Left ventricle myocardium superior (tissue), 1 donor: ENCODE data around the gene PNLIPRP3. TPM values are rescaled to one million over a fixed set of nuclear protein-coding genes. Genes with fewer than 3 reads are reported as not detected.

Experiments used
- ATAC-seq: fragments of 200-7000 bp; cut with Tn5 transposase; one replicate; pipeline ENCODE4 v1.9.1; 2020; ENCODE audit warnings: mild to moderate bottlenecking, moderate library complexity
- DNase-seq: peaks from one replicate; pipeline ENCODE4 v3.0.0-alpha.2; 2020
- intact Hi-C: fragments of 100-400 bp; cut with micrococcal nuclease; formaldehyde crosslinking; loops from one replicate; pipeline ENCODE4 v1.11.0; 2022
- total RNA-seq: library from RNA; stranded (reverse); fragmentation: NEBNext Ultra II Directional; extraction: Animal tissue kit (Norgen Biotek cat#: 25700); gene quantifications from one replicate; pipeline ENCODE4 v1.2.1, GENCODE V29; 2021
- donor health status: DM: no; HTN: yes; CAD: no; lungs with severe emphysema.

The PNLIPRP3 gene
- total RNA-seq, 1 donor from 2014 or later, result not detected

DNA sequence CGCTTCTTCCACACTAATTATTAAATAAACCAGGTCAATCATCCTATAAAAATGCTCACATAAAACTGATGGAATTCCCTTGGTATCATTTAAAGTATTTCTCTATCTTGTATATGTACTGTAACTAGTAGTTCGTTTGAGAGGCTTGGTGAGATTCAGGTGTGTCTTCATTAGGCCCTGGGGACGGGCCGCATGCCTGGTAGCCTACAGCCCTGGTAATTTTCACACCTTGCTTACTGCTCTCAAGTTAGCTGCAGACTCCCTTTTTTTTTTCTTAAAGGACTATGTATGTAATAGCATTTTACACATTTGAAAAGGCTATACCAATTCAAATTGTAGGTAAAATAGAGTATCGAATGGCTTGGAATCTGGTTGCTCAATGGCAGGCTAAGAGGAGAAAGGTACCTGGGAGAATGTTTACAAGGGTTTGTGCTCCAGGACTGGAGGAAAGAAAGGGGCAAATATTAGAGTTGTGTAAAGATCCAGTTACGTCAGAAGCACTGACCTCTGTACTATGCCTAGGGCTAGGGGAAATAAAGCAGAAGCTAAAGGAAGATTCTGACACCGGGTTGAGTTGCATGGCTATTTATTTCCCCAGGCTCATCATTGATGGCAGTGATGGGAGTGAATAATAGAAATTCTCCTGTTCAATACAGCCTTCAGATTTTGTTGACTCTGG, 59.3 kb downstream of the PNLIPRP3 start:
- ATAC-seq, result no peak
- DNase-seq, result no peak
- intact Hi-C loops, result no loop called here

DNA sequence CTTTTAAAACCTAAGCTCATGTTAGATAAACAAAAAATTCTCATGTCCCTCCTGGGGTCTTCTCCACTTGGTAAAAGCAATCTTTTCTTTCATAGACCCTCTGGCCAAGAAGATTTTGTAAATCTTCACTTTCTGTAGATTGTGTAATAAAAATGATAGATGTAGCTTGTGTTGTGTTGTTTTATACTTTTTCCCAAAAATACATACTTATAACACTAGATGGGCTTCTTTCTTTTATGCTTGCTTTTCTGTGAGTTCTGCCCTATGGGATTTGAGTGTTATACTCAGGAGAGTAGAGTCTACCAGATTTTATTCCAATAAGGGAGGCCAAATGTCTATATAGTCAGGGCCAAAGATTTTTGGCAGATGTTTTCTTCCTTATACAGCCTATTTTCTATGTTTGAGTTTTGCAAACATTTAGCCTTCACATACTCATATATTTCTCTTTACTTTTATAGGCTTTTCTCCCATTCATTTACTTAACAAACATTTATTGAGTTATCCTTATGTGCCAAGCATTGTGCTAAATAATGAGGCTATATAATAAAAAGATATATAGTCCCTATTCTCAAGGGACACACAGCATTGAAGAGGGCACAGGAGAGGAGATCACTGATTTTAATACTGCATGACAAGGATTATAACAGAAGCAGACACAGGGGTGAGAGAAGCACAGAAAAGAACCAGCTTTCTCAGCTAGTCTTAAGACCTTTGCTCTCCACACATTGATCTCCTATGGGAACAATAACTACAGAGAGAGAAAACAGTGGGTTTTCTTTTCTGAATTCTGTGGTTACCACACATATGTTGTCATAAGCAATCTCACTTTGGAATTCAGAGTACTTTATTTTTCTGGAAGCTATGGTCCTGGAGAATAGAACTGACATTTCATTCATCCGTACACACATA, 60.1 kb downstream of the PNLIPRP3 start:
- intact Hi-C loops, result no loop called here
- ATAC-seq (no peak), DNase-seq (no peak)

GRCh38 chr10:116489460-116489859, 61.8 kb downstream of the PNLIPRP3 start:
- DNase-seq, result no peak
- no peak for ATAC-seq
- intact Hi-C loops, result no loop called here

DNA sequence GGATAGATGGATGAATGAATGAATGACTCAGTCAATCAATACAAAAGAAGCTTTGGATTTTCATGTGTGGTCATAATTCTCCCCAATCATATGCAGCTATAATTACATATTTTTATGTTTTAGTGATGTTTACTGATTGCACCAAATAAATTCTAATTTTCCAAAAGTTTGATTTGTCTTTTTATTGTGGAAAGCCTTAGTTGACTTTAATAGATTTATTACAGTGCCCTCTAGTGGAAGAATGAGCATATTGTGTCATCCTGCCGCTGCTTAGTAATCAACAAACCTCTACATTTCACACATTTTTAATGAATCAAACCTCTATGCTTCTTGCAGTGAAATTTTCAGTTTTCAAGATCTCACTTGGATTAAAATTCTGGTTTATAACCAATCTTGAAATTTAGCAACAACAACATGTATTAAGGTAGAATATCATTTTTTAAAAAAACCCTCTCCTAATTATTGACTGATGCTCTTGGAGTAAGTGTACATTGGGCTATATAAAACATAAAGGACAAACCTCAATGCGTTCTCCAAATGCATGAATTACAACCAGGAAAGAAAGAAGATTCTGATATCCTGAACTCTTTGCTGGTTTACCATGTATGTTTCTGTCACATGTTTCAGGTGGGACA, 62.5 kb downstream of the PNLIPRP3 start:
- DNase-seq (no peak), ATAC-seq (no peak)
- intact Hi-C loops, result no loop called here

GRCh38 chr10:116504786-116505185, 77.1 kb downstream of the PNLIPRP3 start:
- no peak for ATAC-seq
- intact Hi-C loops, result no loop called here
- no peak for DNase-seq

GRCh38 chr10:116510565-116510964, 82.9 kb downstream of the PNLIPRP3 start:
- ATAC-seq, result no peak
- intact Hi-C loops, result no loop called here

GRCh38 chr10:116511365-116511764, 83.7 kb downstream of the PNLIPRP3 start:
- DNase-seq (no peak), ATAC-seq (no peak)
- intact Hi-C loops, result no loop called here

More at GRCh38 chr10:116510565-116510964, 82.9 kb downstream of the PNLIPRP3 start:
- DNase-seq, result no peak

GRCh38 chr10:116521424-116522290, 94.0 kb downstream of the PNLIPRP3 start:
- DNase-seq (no peak), ATAC-seq (no peak)
- intact Hi-C loops, result no loop called here

DNA sequence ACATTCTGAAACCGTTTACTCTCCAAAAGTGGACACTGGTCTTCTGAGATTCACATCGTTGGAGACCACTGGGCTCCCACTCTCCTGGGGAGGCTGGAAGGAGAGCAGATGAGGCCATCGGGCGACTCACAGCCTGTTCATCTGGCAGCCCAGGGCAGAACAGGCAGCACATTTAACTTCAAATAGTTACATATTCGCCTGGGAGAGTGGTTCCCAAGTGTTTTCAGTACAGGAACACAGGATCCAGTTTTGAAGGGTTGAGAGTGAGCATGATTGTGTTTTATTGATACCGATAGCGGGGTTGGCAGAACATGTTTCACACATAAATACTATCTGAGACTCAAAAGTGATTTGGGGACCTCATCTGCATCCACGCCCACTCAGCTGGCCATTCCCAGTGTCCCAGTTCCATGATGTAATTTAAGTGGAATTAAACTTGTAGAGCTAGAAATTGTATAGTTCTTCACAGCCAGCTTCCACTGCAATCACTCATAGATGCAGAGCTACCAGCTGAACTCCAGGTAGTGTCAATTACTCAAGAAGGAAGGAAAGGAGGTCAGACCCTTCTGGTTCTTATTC, 95.2 kb downstream of the PNLIPRP3 start:
- intact Hi-C loops, result no loop called here
- DNase-seq (no peak), ATAC-seq (no peak)

DNA sequence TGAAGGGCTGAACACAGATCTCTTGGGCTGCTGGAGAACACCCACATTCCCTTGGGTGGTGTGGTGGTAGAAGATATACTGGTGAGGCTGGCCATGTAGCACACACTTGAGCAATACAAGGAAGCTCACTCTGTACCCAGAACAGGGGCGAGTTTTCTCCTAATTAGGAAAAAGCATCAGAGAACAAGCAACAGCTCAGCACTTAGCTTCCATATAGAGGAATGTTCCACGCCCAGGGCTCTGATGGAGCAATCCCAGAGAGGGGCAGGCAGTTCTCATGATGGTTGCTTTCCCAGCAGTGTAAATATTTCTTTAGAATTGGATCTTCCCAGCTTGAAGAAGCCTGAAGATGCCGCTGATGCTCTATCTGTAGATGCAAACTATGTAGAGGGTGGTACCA, 97.1 kb downstream of the PNLIPRP3 start:
- ATAC-seq, result no peak
- intact Hi-C loops, result no loop called here
- no peak for DNase-seq

- ATAC-seq, result no peak
- intact Hi-C loops, result no loop called here
- DNase-seq, result no peak
Observed at GRCh38 chr10:116526219-116526618, 98.6 kb downstream of the PNLIPRP3 start.

Other genes starting within 250 kb of the PNLIPRP3 start
- 6.7 TPM for gene GFRA1, start 154.6 kb upstream of the PNLIPRP3 start, total RNA-seq
- gene CCDC172, start 103.4 kb upstream of the PNLIPRP3 start, total RNA-seq, result not detected
- not detected for gene PNLIP, start 118.1 kb downstream of the PNLIPRP3 start, total RNA-seq
- not detected for gene PNLIPRP1, start 163.1 kb downstream of the PNLIPRP3 start, total RNA-seq
- gene PNLIPRP2, start 193.1 kb downstream of the PNLIPRP3 start, total RNA-seq, result not detected